ENCODE results near the gene PRRX1.
A peak's percentile ranks its signal among the peaks of the same experiment; 100 is the strongest.

The PRRX1 gene

GRCh38 chr1:170705981-170706380, 42.0 kb downstream of the PRRX1 start:
- no peak for DNase-seq (ENCODE audit: low read depth)
- no peak for TF ChIP-seq CTCF (IDR thresholded peaks at IDR 0.05; ENCODE audit: low read length, missing control alignments)
- no peak overlapping the region for H3K4me3 ChIP-seq (replicated peaks; ENCODE audit: low read depth, low read length)

- TF ChIP-seq CTCF (IDR thresholded peaks at IDR 0.05; ENCODE audit: low read length, missing control alignments) = no peak
- no peak for DNase-seq (ENCODE audit: low read depth)
- no peak overlapping the region for H3K4me3 ChIP-seq (replicated peaks; ENCODE audit: low read depth, low read length)
Observed at GRCh38 chr1:170707117-170707516, 43.2 kb downstream of the PRRX1 start.

GRCh38 chr1:170707959-170708655, 44.2 kb downstream of the PRRX1 start:
- no peak for TF ChIP-seq CTCF (IDR thresholded peaks at IDR 0.05; ENCODE audit: low read length, missing control alignments)
- peak; percentile 93 for DNase-seq (ENCODE audit: low read depth)
- no peak overlapping the region for H3K4me3 ChIP-seq (replicated peaks; ENCODE audit: low read depth, low read length)

GRCh38 chr1:170711682-170712081, 47.8 kb downstream of the PRRX1 start:
- DNase-seq (ENCODE audit: low read depth) = no peak
- H3K4me3 ChIP-seq (replicated peaks; ENCODE audit: low read depth, low read length) = no peak overlapping the region
- TF ChIP-seq CTCF (IDR thresholded peaks at IDR 0.05; ENCODE audit: low read length, missing control alignments) = no peak

DNA sequence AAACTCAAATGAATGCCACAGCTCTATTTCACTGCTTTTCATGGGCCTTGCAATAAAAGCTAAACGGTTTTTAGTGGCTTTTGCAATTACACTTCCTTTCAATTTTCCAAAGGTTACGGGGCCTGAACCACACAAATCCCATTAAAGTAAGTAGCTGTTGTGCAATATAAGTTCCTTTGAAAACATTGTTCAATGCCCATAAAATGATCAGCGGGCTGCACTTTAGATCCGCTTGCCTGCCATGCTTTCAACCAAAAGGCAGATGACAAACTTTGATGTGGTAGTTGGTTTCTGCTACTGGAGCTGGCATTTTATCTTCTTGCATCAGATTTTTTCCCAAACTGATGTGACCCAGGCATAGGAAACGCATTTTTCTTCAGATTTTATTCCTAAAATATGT, 50.2 kb downstream of the PRRX1 start:
- H3K4me3 ChIP-seq (replicated peaks; ENCODE audit: low read depth, low read length) = no peak overlapping the region
- no peak for DNase-seq (ENCODE audit: low read depth)
- TF ChIP-seq CTCF (IDR thresholded peaks at IDR 0.05; ENCODE audit: low read length, missing control alignments) = no peak

DNA sequence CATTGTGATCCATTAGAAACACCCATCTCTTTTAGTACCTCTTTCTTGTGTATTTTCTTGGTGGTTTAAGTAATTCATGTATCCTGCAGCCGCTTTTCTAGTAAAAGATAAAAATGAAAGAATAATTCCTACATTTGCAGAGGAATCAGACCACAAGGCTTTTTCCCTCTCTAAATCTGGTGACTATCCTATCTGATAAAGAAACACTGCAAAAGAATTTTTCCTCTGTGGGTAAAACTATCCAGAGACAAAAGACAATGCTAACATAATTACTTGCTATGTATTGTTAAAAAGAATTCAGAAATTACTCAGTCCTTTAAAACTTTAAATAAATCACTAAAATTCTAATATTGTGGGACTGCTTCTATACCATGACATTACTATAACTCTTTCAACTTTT, 51.0 kb downstream of the PRRX1 start:
- no peak for DNase-seq (ENCODE audit: low read depth)
- TF ChIP-seq CTCF (IDR thresholded peaks at IDR 0.05; ENCODE audit: low read length, missing control alignments) = no peak
- H3K4me3 ChIP-seq (replicated peaks; ENCODE audit: low read depth, low read length) = no peak overlapping the region

- H3K4me3 ChIP-seq (replicated peaks; ENCODE audit: low read depth, low read length) = no peak overlapping the region
- TF ChIP-seq CTCF (IDR thresholded peaks at IDR 0.05; ENCODE audit: low read length, missing control alignments) = no peak
- no peak for DNase-seq (ENCODE audit: low read depth)
Observed at GRCh38 chr1:170716835-170717429, 53.0 kb downstream of the PRRX1 start.
